Keratinocyte (primary cell): ENCODE results near the gene ANKRD9. TPM values are rescaled to one million over a fixed set of nuclear protein-coding genes. Genes with fewer than 3 reads are reported as not detected.

Experiments
- DNase-seq: peaks from one replicate; pipeline ENCODE4 v3.0.0-alpha.2; 2011; ENCODE audit warnings: low read depth, missing footprints, low spot score
- FAIRE-seq: peaks from 2 replicates; lab custom pipeline; 2011; peaks lifted over from hg19 to GRCh38; lab: Jason Lieb, UNC
- H2AFZ ChIP-seq: 2 replicates; pipeline ENCODE4 v1.6.0; 2012; ENCODE audit warnings: low read length, control low read depth, inconsistent platforms; ENCODE audit not compliant: control insufficient read depth
- H3K27ac ChIP-seq: 2 replicates; pipeline ENCODE4 v1.5.1; 2011; ENCODE audit warnings: low read length; ENCODE audit not compliant: control insufficient read depth, insufficient read depth
- H3K27me3 ChIP-seq: 3 replicates; pipeline ENCODE4 v1.6.0; 2011; ENCODE audit warnings: low read length; ENCODE audit not compliant: control insufficient read depth, insufficient read depth; ENCODE audit errors: extremely low read depth
- H3K36me3 ChIP-seq, 2 experiments: 2 replicates in 1 of 2; 3 replicates in 1 of 2; pipeline ENCODE4 v1.5.1; 2011; ENCODE audit warnings: low read length in 2 of 2, mild to moderate bottlenecking in 1 of 2; ENCODE audit not compliant: control insufficient read depth in 2 of 2, insufficient read depth in 2 of 2; ENCODE audit errors: extremely low read depth in 1 of 2
- H3K4me1 ChIP-seq: 3 replicates; pipeline ENCODE4 v1.5.1; 2011; ENCODE audit warnings: low read length; ENCODE audit not compliant: control insufficient read depth, insufficient read depth; ENCODE audit errors: extremely low read depth
- H3K4me2 ChIP-seq: 3 replicates; pipeline ENCODE4 v1.6.0; 2011; ENCODE audit warnings: low read depth, low read length; ENCODE audit not compliant: control insufficient read depth, insufficient read depth; ENCODE audit errors: extremely low read depth
- H3K4me3 ChIP-seq, 3 experiments: fragments of 200-600 bp in 1 of 3; sonication (generic) in 1 of 3; 2 replicates in 2 of 3; 3 replicates in 1 of 3; pipeline ENCODE4 v1.5.1; 2011 to 2016; ENCODE audit warnings: low read length in 3 of 3, mild to moderate bottlenecking in 3 of 3, control low read depth in 2 of 3, inconsistent platforms in 1 of 3, low read depth in 1 of 3, mixed read lengths in 1 of 3, mixed run types in 1 of 3, moderate library complexity in 1 of 3; ENCODE audit not compliant: control insufficient read depth in 2 of 3, insufficient read depth in 2 of 3; ENCODE audit errors: extremely low read depth in 1 of 3
- H3K79me2 ChIP-seq: 2 replicates; pipeline ENCODE4 v1.6.0; 2012; ENCODE audit warnings: low read length; ENCODE audit not compliant: control insufficient read depth, insufficient read depth
- H3K9ac ChIP-seq: 3 replicates; pipeline ENCODE4 v1.6.0; 2011; ENCODE audit warnings: low read length; ENCODE audit not compliant: control insufficient read depth, insufficient read depth; ENCODE audit errors: extremely low read depth
- H3K9me1 ChIP-seq: 3 replicates; pipeline ENCODE4 v1.6.0; 2011; ENCODE audit warnings: low read length; ENCODE audit not compliant: control insufficient read depth, insufficient read depth; ENCODE audit errors: extremely low read depth
- H3K9me3 ChIP-seq: 2 replicates; pipeline ENCODE4 v1.5.1; 2012; ENCODE audit warnings: low read depth, low read length; ENCODE audit not compliant: control insufficient read depth
- H4K20me1 ChIP-seq: 3 replicates; pipeline ENCODE4 v1.6.0; 2011; ENCODE audit warnings: low read length; ENCODE audit not compliant: control insufficient read depth, insufficient read depth; ENCODE audit errors: extremely low read depth
- CTCF ChIP-seq, 3 experiments: IDR thresholded peaks in 1 of 3; conservative IDR thresholded peaks in 1 of 3; optimal IDR thresholded peaks in 1 of 3; 2 replicates in 2 of 3; 3 replicates in 1 of 3; pipeline versions ENCODE3 to v1.5.1; 2011; ENCODE audit warnings: low read length in 3 of 3, mild to moderate bottlenecking in 3 of 3, moderate library complexity in 2 of 3, control low read depth in 1 of 3, inconsistent platforms in 1 of 3; ENCODE audit not compliant: insufficient read depth in 2 of 3; ENCODE audit errors: extremely low read depth in 1 of 3
- EZH2 ChIP-seq: IDR thresholded peaks from one replicate; pipeline ENCODE4 v1.6.1; 2012; ENCODE audit warnings: inconsistent platforms, mild to moderate bottlenecking, low read length, moderate library complexity
- dilution Hi-C: fragments of 300-500 bp; cut with MboI; formaldehyde crosslinking; loops from one replicate; pipeline ENCODE4 v1.7.0; 2020; ENCODE audit warnings: low sequenced_read_pairs; ENCODE audit not compliant: extremely low pct_ligation_motif_present
- polyA plus RNA-seq, 5 experiments: library from polyadenylated mRNA; depleted of rRNA in 3 of 5; stranded (reverse) in 3 of 5; stranded (forward) in 1 of 5; unstranded in 1 of 5; fragments of >200 nt; gene quantifications; 1 replicate in 1 of 5; 2 replicates in 3 of 5; 3 replicates in 1 of 5; pipeline versions ENCODE4 v1.2.1 to v1.2.3, GENCODE V29; 2011 to 2012; ENCODE audit warnings: missing spikeins in 2 of 5, low read depth in 1 of 5, low replicate concordance in 1 of 5

ANKRD9 gene
- polyA plus RNA-seq, 1 donor (not counting 4 experiments of a cell fraction or from before 2014, with no cell fraction given) = 4.9 TPM

GRCh38 chr14:102462391-102462790 is 47.2 kb downstream of the ANKRD9 start:
- H3K4me1 ChIP-seq = no peaks in the 10 kb centered on the region
- no peak for FAIRE-seq
- H3K36me3 ChIP-seq = peaks cover 6 to 8% of the 10 kb centered on the region in 2 experiments
- no peak overlapping the region for H3K4me3 ChIP-seq
- H3K9ac ChIP-seq = no peak overlapping the region
- H2AFZ ChIP-seq = no peak overlapping the region
- H3K79me2 ChIP-seq = no peaks in the 10 kb centered on the region
- DNase-seq = no peak
- TF ChIP-seq EZH2 (no peak), CTCF (optimal IDR thresholded peaks at IDR 0.05 in 1 of 3, IDR thresholded peaks at IDR 0.05 in 1 of 3, conservative IDR thresholded peaks at IDR 0.05 in 1 of 3; ENCODE audit: extremely low read depth in 1 of 3, insufficient read depth in 2 of 3, low read length in 3 of 3) (no peak)
- peaks cover 2% of the 10 kb centered on the region for H3K9me1 ChIP-seq
- H4K20me1 ChIP-seq = no peaks in the 10 kb centered on the region
- dilution Hi-C loops = no loop called here
- H3K27me3 ChIP-seq = no peaks in the 10 kb centered on the region
- H3K9me3 ChIP-seq = no peaks in the 10 kb centered on the region
- no peak overlapping the region for H3K4me2 ChIP-seq
- no peak overlapping the region for H3K27ac ChIP-seq

GRCh38 chr14:102461490-102462338 is 47.9 kb downstream of the ANKRD9 start:
- Histone ChIP-seq H3K79me2 (no peaks in the 10 kb centered on the region), H4K20me1 (no peaks in the 10 kb centered on the region), H3K4me2 (no peak overlapping the region), H3K36me3 (peaks cover 6 to 9% of the 10 kb centered on the region in 2 experiments), H3K9me1 (peaks cover 2% of the 10 kb centered on the region), H3K9me3 (no peaks in the 10 kb centered on the region), H3K27me3 (no peaks in the 10 kb centered on the region), H2AFZ (no peak overlapping the region), H3K4me1 (no peaks in the 10 kb centered on the region), H3K9ac (no peak overlapping the region), H3K27ac (no peak overlapping the region), H3K4me3 (no peak overlapping the region)
- FAIRE-seq (no peak), DNase-seq (no peak)
- TF ChIP-seq CTCF (optimal IDR thresholded peaks at IDR 0.05 in 1 of 3, IDR thresholded peaks at IDR 0.05 in 1 of 3, conservative IDR thresholded peaks at IDR 0.05 in 1 of 3; ENCODE audit: extremely low read depth in 1 of 3, insufficient read depth in 2 of 3, low read length in 3 of 3) (no peak), EZH2 (no peak)
- dilution Hi-C loops = no loop called here
